Kidney epithelial cell (primary cell): ENCODE data around the gene NUP210. TPM values are rescaled to one million over a fixed set of nuclear protein-coding genes. Genes with fewer than 3 reads are reported as not detected.

Source experiments
- DNase-seq: peaks from one replicate; pipeline ENCODE4 v3.0.0-alpha.2; 2010; ENCODE audit warnings: low read depth
- H3K27me3 ChIP-seq: 2 replicates; pipeline ENCODE4 v1.6.0; 2011; ENCODE audit warnings: low read length; ENCODE audit not compliant: control insufficient read depth, insufficient read depth
- H3K36me3 ChIP-seq: 2 replicates; pipeline ENCODE4 v1.5.1; 2011; ENCODE audit warnings: low read length; ENCODE audit not compliant: control insufficient read depth, insufficient read depth
- H3K4me3 ChIP-seq: 2 replicates; pipeline ENCODE4 v1.5.1; 2011; ENCODE audit warnings: low read depth, mild to moderate bottlenecking, control low read depth, low read length
- total RNA-seq: library from RNA; depleted of rRNA; stranded (reverse); fragments of >200 nt; gene quantifications from 2 replicates; pipeline ENCODE4 v1.2.3, GENCODE V29; 2015
- TF ChIP-seq, protein P1 (sequence below): IDR thresholded peaks from 2 replicates; pipeline ENCODE4 v1.5.1; 2011; ENCODE audit warnings: mild to moderate bottlenecking, moderate library complexity, low read length, control low read depth, inconsistent platforms; ENCODE audit not compliant: insufficient read depth, poor library complexity, severe bottlenecking

Gene NUP210
- total RNA-seq, 1 donor from 2014 or later, result 36.2 TPM

DNA sequence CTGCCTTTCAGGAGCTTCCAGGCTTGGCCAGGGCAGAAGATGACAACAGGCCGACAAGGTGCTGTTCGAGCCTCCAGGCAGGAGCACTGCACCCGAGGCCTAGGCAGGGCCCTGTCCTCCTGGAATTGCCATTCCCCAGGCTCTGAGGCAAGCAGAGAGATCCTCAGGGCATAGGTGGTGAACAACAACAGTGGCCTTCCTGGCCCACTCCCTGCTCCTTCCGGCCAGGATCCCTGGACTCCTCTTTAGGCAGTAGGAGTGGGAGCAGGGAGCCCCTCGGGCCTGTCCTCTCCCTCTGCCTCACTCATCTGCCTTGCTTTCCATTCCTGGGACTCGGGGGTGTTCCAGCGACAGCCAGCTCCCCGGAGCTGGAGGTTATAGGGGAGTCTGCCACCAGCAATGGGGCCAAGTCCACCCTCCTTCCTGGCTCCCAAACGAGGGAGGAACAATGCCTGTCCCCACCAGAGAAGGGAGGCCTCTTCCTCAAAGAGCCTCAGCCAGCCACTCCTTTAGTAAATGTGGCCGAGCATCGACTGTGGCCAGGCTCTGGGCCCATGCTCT lies 135.0 kb downstream of the NUP210 start:
- Histone ChIP-seq H3K36me3 (no peaks in the 10 kb centered on the region), H3K27me3 (peaks cover 41% of the 10 kb centered on the region), H3K4me3 (no peak overlapping the region)
- no peak for DNase-seq
- TF ChIP-seq, protein P1, sequence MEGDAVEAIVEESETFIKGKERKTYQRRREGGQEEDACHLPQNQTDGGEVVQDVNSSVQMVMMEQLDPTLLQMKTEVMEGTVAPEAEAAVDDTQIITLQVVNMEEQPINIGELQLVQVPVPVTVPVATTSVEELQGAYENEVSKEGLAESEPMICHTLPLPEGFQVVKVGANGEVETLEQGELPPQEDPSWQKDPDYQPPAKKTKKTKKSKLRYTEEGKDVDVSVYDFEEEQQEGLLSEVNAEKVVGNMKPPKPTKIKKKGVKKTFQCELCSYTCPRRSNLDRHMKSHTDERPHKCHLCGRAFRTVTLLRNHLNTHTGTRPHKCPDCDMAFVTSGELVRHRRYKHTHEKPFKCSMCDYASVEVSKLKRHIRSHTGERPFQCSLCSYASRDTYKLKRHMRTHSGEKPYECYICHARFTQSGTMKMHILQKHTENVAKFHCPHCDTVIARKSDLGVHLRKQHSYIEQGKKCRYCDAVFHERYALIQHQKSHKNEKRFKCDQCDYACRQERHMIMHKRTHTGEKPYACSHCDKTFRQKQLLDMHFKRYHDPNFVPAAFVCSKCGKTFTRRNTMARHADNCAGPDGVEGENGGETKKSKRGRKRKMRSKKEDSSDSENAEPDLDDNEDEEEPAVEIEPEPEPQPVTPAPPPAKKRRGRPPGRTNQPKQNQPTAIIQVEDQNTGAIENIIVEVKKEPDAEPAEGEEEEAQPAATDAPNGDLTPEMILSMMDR, result no peak

DNA sequence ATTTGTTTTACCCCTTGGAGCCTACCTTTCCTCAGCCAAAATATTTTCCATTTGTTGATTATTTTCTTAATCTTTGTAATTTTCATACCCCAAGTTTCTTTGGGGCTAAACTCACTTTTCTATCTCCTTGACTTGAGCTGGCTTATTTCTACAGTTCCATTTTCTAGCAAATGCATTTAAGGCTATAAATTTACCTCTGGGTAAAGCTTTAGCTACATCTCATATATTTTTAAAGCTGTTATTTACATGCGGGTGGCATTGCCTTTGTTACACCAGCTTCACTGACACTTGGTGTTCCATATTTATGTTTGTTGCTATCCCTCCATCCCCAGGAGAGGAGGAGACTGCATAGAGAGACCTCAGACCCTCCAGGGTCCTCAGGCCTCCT lies 136.3 kb downstream of the NUP210 start:
- peaks cover 41% of the 10 kb centered on the region for H3K27me3 ChIP-seq
- H3K36me3 ChIP-seq, result no peaks in the 10 kb centered on the region
- DNase-seq, result no peak
- H3K4me3 ChIP-seq, result no peak overlapping the region
- TF ChIP-seq, protein P1, result no peak

DNA sequence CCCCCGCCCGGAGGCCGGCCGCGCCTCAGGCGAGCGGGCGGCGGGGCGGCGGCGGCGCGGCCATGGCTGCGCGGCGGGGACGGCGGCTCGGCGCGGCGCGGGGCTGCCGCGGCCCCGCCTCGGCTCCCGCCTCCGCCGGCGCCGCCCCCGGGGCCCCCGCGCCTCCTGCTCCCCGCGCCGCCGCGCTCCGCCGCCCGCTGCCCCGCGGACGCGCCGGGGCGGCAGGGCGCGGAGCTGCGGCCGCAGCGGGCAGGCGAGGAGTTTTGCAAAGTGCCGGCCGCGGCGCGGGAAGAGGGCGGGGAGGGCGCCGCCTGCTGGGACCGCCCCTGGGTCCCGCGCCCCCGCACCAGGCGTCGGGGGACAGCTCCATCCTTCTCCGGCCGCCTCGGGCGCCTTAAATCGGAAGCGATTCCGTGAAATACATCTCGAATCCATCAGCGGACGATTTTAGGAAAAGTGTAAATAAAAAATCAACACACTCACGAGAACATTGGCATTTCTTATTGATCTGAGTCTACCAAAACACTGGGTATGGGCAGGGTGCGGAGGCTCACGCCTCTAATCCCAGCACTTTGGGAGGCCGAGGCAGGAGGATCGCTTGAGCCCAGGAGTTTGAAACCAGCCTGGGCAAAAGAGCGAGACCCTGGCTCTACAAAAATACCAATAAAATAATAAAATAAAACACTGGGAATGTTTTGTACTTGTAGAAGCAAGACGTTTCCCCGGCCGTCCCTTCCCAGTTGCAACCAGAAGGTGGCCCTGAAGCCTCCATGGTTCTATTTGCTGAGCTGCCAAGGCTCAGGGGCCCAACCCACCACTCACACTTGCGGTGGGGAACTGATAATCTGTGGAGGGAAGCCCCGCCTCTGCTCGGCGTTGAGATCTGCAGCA lies 136.9 kb downstream of the NUP210 start:
- DNase-seq, result no peak
- H3K4me3 ChIP-seq, result peak overlapping the region; percentile 21

DNA sequence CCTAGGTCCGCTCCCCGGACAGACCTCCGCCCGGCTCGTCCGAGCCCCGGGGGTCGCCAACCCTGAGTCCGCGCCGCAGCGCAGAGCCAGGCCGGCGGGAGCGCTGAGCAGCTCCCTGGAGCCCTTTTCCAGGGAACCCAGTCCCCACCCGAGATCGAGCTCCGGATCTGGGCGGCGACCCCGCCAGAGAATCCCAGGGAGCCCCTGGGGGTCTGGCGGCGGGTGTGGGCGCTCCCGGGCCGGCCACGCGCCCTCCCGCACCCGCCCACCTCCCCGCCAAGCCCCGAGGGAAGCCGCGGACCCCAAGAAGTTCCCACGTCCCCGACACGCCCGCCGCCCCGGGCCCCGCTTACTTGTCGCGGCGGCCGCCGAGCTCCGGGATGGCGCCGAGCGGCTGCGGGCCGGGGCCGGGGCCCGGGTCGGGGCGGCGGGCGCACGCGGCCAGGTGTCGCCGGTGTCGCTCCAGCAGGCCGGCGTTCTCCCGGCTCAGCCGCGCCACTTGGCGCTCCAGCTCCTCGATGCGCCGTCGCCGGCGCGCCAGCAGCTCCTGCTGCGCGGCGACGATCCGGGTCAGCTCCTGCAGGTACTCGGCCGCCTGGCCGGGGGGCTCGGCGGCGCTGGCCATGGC lies 137.7 kb downstream of the NUP210 start:
- peaks cover 50% of the 10 kb centered on the region for H3K27me3 ChIP-seq
- peak overlapping the region; percentile 31 for H3K4me3 ChIP-seq
- no peak for DNase-seq
- TF ChIP-seq, protein P1, result no peak
- H3K36me3 ChIP-seq, result no peaks in the 10 kb centered on the region

More for the DNA sequence above, 136.9 kb downstream of the NUP210 start:
- no peaks in the 10 kb centered on the region for H3K36me3 ChIP-seq
- peaks cover 43% of the 10 kb centered on the region for H3K27me3 ChIP-seq
- TF ChIP-seq, protein P1, result peak; percentile 34

DNA sequence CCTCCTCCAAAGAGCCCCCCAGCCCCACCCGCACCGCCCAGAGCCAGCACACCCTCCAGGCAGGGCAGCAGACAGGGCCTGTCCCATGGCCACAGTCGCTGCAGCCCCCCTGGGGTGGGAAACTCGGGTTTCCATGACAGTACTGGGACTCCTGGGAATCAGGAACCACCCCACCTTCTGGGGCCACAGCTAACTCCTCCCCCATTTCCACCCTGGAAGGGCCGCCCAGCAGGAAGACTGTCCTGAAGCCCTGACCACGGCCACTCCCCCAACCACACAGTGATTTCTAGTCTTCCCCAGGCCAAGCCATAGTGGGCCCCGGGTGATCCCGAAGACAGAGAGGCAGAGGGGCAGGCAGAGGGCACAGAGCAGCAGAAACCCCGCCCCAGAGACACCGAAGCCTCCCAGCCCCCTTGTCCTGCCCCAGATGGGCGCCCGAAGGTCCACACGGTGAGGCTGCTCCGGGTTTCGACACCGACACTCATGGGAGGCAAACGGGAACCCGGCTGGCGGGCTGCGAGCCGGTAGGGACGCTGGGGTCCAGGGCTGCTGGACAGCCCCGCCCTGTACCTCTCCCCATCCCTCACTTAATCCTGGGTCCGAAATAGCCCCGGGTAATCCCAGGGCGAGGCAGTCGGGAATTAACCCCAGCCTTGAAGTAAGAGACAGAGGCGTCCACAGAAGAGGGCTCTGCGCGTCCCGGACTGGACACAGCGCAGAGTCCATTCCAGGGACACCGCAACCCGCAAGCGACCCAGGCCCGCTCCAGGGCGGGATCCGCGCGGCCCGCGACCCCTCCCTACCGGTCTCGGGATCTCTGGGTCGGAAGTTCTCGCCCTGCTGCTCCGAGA lies 138.4 kb downstream of the NUP210 start:
- H3K27me3 ChIP-seq, result peaks cover 56% of the 10 kb centered on the region
- H3K4me3 ChIP-seq, result peak overlapping the region; percentile 31
- no peaks in the 10 kb centered on the region for H3K36me3 ChIP-seq
- no peak for DNase-seq
- TF ChIP-seq, protein P1, result no peak
